HepG2 (cell line): ENCODE results near the gene MXD3. TPM values are rescaled to one million over a fixed set of nuclear protein-coding genes. Genes with fewer than 3 reads are reported as not detected.

Experiments
- AGO2 ChIP-seq: fragments of 200-400 bp; formaldehyde crosslinking; optimal IDR thresholded peaks from 2 replicates; pipeline ENCODE3; 2017; ENCODE audit warnings: mild to moderate bottlenecking, low read depth, low read length, moderate library complexity
- CAMTA2 ChIP-seq: sonication (generic); formaldehyde crosslinking; IDR thresholded peaks from 2 replicates; pipeline ENCODE4 v1.4.0; 2020; ENCODE audit warnings: mild to moderate bottlenecking, missing genetic modification reagents, borderline replicate concordance
- CEBPB ChIP-seq: IDR thresholded peaks from 2 replicates; pipeline ENCODE4 v1.6.1; 2011; ENCODE audit warnings: low read depth, low read length, improper control_type of control experiment, borderline replicate concordance
- KDM2A ChIP-seq: sonication (generic); formaldehyde crosslinking; IDR thresholded peaks from 2 replicates; pipeline ENCODE4 v1.4.0; 2020; ENCODE audit warnings: low read depth, missing genetic modification reagents, borderline replicate concordance
- KIAA2018 ChIP-seq: sonication (generic); formaldehyde crosslinking; IDR thresholded peaks from 2 replicates; pipeline ENCODE4 v1.5.0; 2020; ENCODE audit warnings: mild to moderate bottlenecking, missing genetic modification reagents, borderline replicate concordance
- NCOR1 ChIP-seq: fragments of 200-600 bp; sonication (generic); IDR thresholded peaks from 2 replicates; pipeline ENCODE4 v1.7.0; 2017; ENCODE audit warnings: antibody characterized with exemption, low read length, borderline replicate concordance
- POLR2G ChIP-seq: fragments of 200-400 bp; formaldehyde crosslinking; IDR thresholded peaks from 2 replicates; pipeline ENCODE4 v1.6.1; 2018; ENCODE audit warnings: mild to moderate bottlenecking, low read depth, low read length, moderate library complexity
- YY1 ChIP-seq: IDR thresholded peaks from 2 replicates; pipeline ENCODE4 v1.6.1; 2011; ENCODE audit warnings: low read length, low read depth, moderate library complexity, mild to moderate bottlenecking; ENCODE audit not compliant: insufficient read depth, insufficient replicate concordance
- ZBTB20 ChIP-seq: sonication (generic); formaldehyde crosslinking; IDR thresholded peaks from 2 replicates; pipeline ENCODE4 v1.8.1; 2023; ENCODE audit warnings: missing genetic modification reagents, low read depth, mild to moderate bottlenecking, borderline replicate concordance
- ZNF280B ChIP-seq: sonication (generic); formaldehyde crosslinking; IDR thresholded peaks from 2 replicates; pipeline ENCODE4 v1.5.0; 2020; ENCODE audit warnings: missing genetic modification reagents, mild to moderate bottlenecking, borderline replicate concordance
- ZNF430 ChIP-seq: sonication (generic); formaldehyde crosslinking; IDR thresholded peaks from 2 replicates; pipeline ENCODE4 v1.9.0; 2021; ENCODE audit warnings: mild to moderate bottlenecking, missing genetic modification reagents
- polyA plus RNA-seq, 8 experiments: library from polyadenylated mRNA; depleted of rRNA in 3 of 8; stranded (reverse) in 7 of 8; unstranded in 1 of 8; fragments of >200 nt; fragmentation: Illumina TruSeq in 4 of 8; extraction: Trizol in 4 of 8; gene quantifications; 2 replicates each; pipeline versions ENCODE4 v1.2.1 to v1.2.3, GENCODE V29; 2011 to 2016; ENCODE audit warnings: low read depth in 4 of 8, missing spikeins in 1 of 8, mixed read lengths in 1 of 8; ENCODE audit not compliant: insufficient read depth in 1 of 8
- total RNA-seq, 5 experiments: library from RNA; depleted of rRNA; stranded (reverse); fragments of >200 nt; fragmentation: Illumina TruSeq; extraction: Trizol; gene quantifications; 2 replicates each; pipeline ENCODE4 v1.2.3, GENCODE V29; 2016; ENCODE audit warnings: low read depth in 1 of 5
- TF ChIP-seq, protein P1 (sequence below), 2 experiments: sonication (generic) in 1 of 2; formaldehyde crosslinking in 1 of 2; IDR thresholded peaks; 2 replicates each; pipeline versions ENCODE4 v1.4.0 to v1.6.1; 2016 to 2020; ENCODE audit warnings: borderline replicate concordance in 1 of 2, low read depth in 1 of 2, mild to moderate bottlenecking in 1 of 2, missing genetic modification reagents in 1 of 2

MXD3 gene
- total and polyA plus RNA-seq, 2 of the 13 experiments (the other 11 are each of a cell fraction or from before 2014, with no cell fraction given) = 10.5 to 12.8 TPM

- TF ChIP-seq CAMTA2 (CRISPR knock-in tag) = no peak
- TF ChIP-seq ZNF280B = peak; percentile 18; the same call in 1 of the 2 replicates
- no peak for TF ChIP-seq NCOR1
- TF ChIP-seq KDM2A (CRISPR knock-in tag) = no peak; the same call in 1 of the 2 replicates
- TF ChIP-seq POLR2G = peak; percentile 19; the same call in 1 of the 2 replicates
- no peak for TF ChIP-seq ZNF430
- TF ChIP-seq CEBPB = no peak
- TF ChIP-seq, protein P1, sequence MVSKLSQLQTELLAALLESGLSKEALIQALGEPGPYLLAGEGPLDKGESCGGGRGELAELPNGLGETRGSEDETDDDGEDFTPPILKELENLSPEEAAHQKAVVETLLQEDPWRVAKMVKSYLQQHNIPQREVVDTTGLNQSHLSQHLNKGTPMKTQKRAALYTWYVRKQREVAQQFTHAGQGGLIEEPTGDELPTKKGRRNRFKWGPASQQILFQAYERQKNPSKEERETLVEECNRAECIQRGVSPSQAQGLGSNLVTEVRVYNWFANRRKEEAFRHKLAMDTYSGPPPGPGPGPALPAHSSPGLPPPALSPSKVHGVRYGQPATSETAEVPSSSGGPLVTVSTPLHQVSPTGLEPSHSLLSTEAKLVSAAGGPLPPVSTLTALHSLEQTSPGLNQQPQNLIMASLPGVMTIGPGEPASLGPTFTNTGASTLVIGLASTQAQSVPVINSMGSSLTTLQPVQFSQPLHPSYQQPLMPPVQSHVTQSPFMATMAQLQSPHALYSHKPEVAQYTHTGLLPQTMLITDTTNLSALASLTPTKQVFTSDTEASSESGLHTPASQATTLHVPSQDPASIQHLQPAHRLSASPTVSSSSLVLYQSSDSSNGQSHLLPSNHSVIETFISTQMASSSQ (IDR thresholded peaks at IDR 0.05; ENCODE audit: low read depth) = no peak
- TF ChIP-seq, protein P1 (CRISPR knock-in tag; IDR thresholded peaks at IDR 0.05; ENCODE audit: borderline replicate concordance) = no peak
- TF ChIP-seq YY1 = no peak
- TF ChIP-seq ZBTB20 = 0 out of 2 replicates have a peak, but pooled peaks have one; percentile 36
- TF ChIP-seq AGO2 = peak; percentile 99
- TF ChIP-seq KIAA2018 = no peak
Observed at GRCh38 chr5:177307544-177308363, 3.9 kb downstream of the MXD3 start (continued).
